GM13976 (cell line): ENCODE results near the gene HOXA9.

ENCODE experiments used
- DNase-seq: peaks from one replicate; pipeline ENCODE4 v3.0.0; 2012; ENCODE audit warnings: low spot score
- CTCF ChIP-seq: IDR thresholded peaks from 2 replicates; pipeline ENCODE4 v1.5.1; 2012; ENCODE audit warnings: borderline replicate concordance, mild to moderate bottlenecking; ENCODE audit not compliant: insufficient read depth; ENCODE audit errors: extremely low read depth, missing control alignments, control extremely low read depth
- in situ Hi-C: fragments of 300-500 bp; cut with MboI; formaldehyde crosslinking; loops from one replicate; pipeline ENCODE4 v1.12.0; 2022; ENCODE audit warnings: low sequenced_read_pairs, mixed read lengths, inconsistent platforms; ENCODE audit not compliant: unreplicated experiment

The HOXA9 gene

GRCh38 chr7:27123477-27124053, 41.8 kb downstream of the HOXA9 start:
- no peak for TF ChIP-seq CTCF
- in situ Hi-C loops = no loop called here
- no peak for DNase-seq

- TF ChIP-seq CTCF = no peak
- DNase-seq = no peak
- in situ Hi-C loops = no loop called here
Measured at GRCh38 chr7:27123007-27123476, 42.3 kb downstream of the HOXA9 start.

GRCh38 chr7:27122077-27122910, 43.0 kb downstream of the HOXA9 start:
- in situ Hi-C loops = no loop called here
- DNase-seq = no peak

GRCh38 chr7:27121684-27122076, 43.7 kb downstream of the HOXA9 start:
- no peak for TF ChIP-seq CTCF
- no peak for DNase-seq
- in situ Hi-C loops = no loop called here

More at GRCh38 chr7:27122077-27122910, 43.0 kb downstream of the HOXA9 start:
- TF ChIP-seq CTCF = no peak

- no peak for DNase-seq
- in situ Hi-C loops = no loop called here
- no peak for TF ChIP-seq CTCF
Measured at GRCh38 chr7:27119412-27119911, 45.9 kb downstream of the HOXA9 start.

GRCh38 chr7:27118580-27118979, 46.8 kb downstream of the HOXA9 start:
- DNase-seq = no peak
- TF ChIP-seq CTCF = no peak
- in situ Hi-C loops = no loop called here
